Upper lobe of left lung (tissue), 4 donors: Measurements from ENCODE around the gene SMARCD3.

Source experiments
- EP300 ChIP-seq, 4 donors: sonication (generic); formaldehyde crosslinking; IDR thresholded peaks; one replicate each; pipeline ENCODE4 v1.5.1; 2017; ENCODE audit warnings: antibody characterized with exemption in 4 of 4, control low read depth in 2 of 4
- TF ChIP-seq, protein P1 (sequence below), 6 experiments: fragments of 450-650 bp in 4 of 6; fragments of 200-600 bp in 2 of 6; sonication (generic) in 2 of 6; IDR thresholded peaks; one replicate each; pipeline ENCODE4 v1.5.1; 2016 to 2019; ENCODE audit warnings: antibody characterized with exemption in 6 of 6

DNA sequence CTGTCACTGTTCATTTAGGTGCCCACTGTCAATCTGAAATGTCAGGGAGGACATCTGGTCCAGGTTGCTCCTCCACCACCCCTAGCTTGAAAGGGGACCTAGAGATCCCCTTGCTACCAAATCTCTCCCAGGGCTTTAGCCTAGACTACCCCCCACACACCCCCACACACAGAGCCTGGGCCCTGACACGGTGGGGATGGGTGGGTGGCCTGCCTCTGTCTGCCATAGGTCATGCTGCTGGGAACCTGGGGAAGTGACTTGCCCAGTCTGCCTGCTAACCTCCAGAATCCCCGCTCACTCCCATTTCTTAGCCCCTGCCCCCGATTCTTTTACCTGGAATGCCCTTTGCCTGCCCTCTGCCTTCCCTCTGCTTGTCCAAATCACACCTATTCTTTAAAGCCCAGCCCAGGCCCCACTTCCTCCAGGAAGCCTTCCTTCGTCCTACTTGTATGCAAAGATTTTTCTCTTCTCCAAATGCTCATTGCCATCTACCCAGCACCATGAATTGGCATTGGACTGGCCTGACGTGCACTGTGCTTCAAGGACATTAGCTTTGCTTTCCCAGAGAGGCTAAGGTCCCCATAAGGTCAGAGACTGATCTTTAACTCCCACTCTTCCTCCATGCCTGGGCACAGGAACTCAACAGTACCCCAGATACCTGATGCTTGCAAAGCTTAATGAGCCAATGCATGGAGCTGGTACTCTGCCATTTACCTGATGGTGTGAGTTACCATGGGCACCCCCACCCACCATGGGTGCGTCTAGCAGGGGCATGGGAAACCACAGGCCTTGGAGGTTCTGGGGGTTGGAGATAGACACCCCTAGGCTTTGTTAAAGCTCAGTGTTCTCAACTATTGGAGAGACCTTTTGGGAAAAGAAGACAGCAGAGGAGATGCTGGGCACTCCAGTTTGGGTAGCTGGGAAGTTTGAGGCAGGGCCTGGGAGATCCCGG is 2.0 kb upstream of the SMARCD3 start:
- TF ChIP-seq, protein P1, sequence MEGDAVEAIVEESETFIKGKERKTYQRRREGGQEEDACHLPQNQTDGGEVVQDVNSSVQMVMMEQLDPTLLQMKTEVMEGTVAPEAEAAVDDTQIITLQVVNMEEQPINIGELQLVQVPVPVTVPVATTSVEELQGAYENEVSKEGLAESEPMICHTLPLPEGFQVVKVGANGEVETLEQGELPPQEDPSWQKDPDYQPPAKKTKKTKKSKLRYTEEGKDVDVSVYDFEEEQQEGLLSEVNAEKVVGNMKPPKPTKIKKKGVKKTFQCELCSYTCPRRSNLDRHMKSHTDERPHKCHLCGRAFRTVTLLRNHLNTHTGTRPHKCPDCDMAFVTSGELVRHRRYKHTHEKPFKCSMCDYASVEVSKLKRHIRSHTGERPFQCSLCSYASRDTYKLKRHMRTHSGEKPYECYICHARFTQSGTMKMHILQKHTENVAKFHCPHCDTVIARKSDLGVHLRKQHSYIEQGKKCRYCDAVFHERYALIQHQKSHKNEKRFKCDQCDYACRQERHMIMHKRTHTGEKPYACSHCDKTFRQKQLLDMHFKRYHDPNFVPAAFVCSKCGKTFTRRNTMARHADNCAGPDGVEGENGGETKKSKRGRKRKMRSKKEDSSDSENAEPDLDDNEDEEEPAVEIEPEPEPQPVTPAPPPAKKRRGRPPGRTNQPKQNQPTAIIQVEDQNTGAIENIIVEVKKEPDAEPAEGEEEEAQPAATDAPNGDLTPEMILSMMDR (IDR thresholded peaks at IDR 0.05), result no peak
- TF ChIP-seq EP300 (IDR thresholded peaks at IDR 0.05), result no peak
